Fibroblast of gingiva (primary cell): ENCODE measurements around the gene RSPH3.
"Not testable (repeated sequence)": the region's sequence is repeated elsewhere in the genome, so short reads cannot be mapped to it uniquely, and the experiment has no call there.

Experiments used
- DNase-seq: peaks from one replicate; pipeline ENCODE4 v3.0.0-alpha.2; 2011; ENCODE audit warnings: low read depth

Gene RSPH3

DNA sequence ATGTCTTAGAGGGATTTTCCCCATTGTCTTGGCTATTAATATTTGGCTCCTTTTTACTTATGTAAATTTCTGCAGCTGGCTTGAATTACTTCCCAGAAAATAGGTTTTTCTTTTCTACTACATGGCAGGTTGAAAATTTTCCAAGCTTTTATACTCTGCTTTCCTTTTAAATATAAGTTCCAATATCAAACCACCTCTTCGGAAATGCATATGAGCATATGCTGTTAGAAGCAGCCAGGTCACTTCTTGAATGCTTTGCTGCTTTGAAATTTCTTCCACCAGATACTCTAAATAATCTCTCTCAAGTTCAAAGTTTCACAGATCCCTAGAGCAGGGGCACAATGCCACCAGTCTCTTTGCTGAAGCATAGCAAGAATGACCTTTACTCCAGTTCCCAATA lies 25.2 kb upstream of the RSPH3 start:
- DNase-seq: not testable (repeated sequence)

DNA sequence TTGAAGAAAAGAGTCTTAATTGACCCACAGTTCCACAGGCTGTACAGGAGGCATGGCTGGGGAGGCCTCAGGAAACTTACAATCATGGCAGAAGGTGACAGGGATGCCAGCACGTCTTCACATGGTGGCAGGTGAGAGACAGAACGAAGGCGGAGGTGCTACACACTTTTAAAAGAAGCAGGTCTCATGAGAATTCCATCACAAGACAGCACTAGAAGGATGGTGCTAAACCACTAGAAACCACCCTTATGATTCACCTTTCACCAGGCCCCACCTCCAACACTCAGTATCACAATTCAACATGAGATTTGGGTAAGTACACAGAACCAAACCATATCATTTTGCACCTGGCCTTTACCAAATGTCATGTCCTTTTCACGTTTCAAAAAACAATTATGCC lies 23.9 kb upstream of the RSPH3 start:
- no peak for DNase-seq

DNA sequence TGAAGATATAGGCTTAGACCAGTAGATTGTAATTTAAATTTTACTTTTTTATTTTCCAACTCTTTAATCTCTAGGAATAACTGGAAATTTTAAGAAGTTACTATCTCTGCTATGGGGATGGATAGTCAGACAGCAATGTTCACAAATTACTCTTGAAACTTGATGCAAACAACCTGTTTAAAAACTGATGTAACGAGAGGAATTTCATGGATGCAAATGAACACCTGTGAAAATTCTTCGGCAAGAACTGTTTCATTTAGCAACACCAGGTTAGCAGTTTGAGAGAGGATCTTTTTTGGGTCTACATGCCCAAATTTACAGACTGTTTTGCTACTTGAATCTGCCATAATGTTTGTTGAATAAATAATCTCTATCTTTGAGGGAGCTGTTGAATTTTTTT lies 20.0 kb upstream of the RSPH3 start:
- DNase-seq: no peak

DNA sequence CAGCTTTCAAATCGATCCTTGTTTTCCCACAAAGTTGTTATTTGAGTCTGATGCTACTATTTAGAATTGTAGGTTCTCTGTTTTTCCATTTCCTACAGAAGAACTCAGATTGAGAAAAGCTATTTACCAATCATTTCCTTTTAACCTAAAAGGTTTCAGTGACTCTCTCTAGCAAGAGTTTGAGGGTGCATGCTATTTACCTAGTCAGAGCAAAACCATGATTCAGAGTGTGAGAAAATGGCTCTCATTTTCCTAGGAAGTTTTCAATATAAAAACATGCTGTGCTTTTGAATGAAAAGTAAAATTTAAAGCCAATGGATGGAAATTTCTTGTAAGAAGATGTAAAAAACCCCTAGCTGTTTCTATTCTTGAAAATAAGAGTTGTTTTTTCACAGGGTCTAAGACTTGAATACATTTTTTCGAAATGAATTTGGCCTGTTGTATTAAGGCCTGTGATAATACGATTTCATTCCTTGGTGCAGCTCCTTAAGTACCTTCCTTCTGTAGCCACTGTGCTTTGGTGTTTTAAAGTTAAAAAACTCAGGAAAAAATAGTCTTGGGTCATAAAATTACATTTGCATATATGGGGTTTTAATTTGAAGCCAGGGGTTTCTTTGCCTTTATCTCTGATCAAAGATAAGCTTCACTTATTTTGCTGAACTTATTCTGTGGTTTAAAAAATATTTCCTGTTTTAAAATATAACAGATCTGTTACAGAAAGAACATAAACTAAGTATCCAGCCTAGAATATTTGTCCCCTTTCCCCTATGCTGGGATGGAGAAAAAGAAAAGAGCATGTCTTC lies 18.0 kb upstream of the RSPH3 start:
- DNase-seq: no peak

GRCh38 chr6:159014406-159014805 lies 14.4 kb upstream of the RSPH3 start:
- DNase-seq: no peak

GRCh38 chr6:159013229-159013628 lies 13.2 kb upstream of the RSPH3 start:
- DNase-seq: no peak

- no peak for DNase-seq
Measured at GRCh38 chr6:159012201-159012600, 12.2 kb upstream of the RSPH3 start.

DNA sequence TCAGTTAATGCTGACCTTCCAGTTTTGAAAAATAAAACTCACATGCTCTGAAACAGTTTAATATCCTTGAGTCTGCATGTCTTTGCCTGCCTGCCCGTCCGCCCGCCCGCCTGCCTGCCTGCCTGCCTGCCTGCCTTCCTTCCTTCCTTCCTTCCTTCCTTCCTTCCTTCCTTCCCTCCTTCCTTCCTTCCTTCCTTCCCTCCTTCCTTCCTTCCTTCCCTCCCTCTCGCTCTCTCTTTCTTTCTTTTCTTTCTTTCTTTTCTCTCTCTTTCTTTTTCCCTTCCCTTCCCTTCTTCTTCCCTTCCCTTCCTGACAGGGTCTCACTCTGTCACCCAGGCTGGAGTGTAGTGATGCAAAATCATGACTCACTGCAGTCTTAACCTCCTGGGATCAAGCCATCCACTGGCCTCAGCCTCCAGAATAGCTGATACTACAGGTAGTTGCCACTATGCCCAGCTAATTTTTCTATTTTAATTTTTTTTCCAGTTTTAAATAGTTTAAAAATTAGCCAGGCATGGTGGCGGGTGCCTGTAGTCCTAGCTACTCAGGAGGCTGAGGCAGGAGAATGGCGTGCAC lies 10.1 kb upstream of the RSPH3 start:
- not testable (repeated sequence) for DNase-seq

- no peak for DNase-seq
Measured at GRCh38 chr6:159008656-159009288, 8.8 kb upstream of the RSPH3 start.

GRCh38 chr6:159007510-159007909 lies 7.5 kb upstream of the RSPH3 start:
- no peak for DNase-seq

GRCh38 chr6:159005436-159005835 lies 5.4 kb upstream of the RSPH3 start:
- no peak for DNase-seq

GRCh38 chr6:159004592-159004991 lies 4.6 kb upstream of the RSPH3 start:
- no peak for DNase-seq

DNA sequence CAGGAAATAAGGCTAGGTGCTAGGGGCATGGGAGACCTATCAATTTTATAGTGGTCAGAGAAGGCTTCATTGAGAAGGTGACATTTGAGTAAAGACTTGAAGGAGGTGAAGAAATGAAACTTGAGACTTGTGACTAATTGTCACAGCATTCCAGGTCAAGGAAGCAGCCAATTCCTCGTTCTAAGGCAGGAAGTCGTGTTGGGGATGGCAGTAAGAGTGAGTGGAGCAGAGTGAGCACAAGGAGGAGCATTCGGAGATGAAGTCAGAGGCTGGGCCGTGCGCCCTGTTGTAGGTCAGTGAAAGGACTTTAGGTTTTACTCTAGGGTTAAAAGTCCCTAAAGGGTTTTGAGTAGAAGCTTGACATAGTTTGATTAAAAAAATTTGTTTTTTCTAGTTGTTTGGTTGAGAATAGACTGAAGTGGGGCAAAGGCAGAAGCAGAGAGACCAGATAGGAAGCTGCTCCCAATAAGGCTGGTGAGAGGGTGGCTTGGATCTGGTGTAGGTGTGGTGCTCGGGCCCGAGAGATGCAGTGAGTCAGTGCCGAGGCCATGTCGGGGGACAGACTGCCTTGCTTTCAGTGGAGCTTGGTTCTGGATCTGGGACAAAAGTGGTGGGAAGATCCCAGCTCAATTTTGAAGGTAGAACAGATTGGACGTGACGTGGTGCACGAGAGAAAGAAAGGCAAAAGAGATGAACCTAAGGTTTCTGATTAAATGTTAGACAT lies 2.6 kb upstream of the RSPH3 start:
- peak; percentile 12 for DNase-seq

DNA sequence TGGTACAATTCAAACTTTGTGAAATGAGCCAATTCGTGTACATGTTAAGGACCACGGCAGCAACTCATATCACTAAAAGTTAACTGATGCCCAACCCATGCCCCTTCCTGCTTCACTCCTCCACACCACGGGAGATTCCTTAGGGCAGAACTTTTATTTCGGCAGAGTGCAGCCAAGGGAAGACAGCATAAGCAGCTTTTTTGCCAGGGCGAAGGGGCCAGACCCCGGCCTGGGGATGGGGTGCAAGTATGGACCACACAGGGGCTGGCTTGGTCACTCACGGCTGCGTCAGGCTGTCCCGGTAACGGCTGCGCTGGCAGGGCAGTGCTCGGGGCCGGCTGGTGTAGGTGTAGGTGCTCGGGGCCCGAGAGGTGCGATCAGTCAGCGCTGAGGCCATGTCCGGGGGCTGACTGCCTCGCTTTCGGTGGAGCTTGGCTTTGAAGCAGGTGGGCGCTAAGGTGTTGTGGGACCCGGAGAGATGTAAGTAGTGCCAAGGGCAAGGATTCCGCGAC lies 792 bp downstream of the RSPH3 start:
- no peak for DNase-seq

DNA sequence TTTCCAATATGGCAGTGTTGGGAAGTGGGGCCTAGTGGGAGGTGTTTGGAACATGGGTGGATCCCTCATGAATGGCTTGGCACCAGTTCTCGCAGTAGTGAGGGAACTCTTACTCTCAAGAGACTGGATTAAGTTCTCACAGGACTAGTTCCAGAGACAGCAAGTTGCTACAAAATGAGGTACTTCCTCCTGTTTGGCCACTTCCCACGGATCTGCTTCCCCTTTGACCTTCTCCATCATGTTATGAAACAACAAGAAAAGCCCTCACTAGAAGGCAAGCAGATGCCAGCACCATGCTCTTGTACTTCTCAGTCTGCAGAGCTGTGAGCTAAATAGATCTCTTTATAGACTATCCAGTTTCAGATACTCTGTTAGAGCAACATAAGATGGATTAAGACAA lies 3.1 kb downstream of the RSPH3 start:
- no peak for DNase-seq

- no peak for DNase-seq
Measured at GRCh38 chr6:158993639-158994038, 6.4 kb downstream of the RSPH3 start.

GRCh38 chr6:158991017-158991723 lies 8.8 kb downstream of the RSPH3 start:
- no peak for DNase-seq

GRCh38 chr6:158989711-158990110 lies 10.3 kb downstream of the RSPH3 start:
- not testable (repeated sequence) for DNase-seq

DNA sequence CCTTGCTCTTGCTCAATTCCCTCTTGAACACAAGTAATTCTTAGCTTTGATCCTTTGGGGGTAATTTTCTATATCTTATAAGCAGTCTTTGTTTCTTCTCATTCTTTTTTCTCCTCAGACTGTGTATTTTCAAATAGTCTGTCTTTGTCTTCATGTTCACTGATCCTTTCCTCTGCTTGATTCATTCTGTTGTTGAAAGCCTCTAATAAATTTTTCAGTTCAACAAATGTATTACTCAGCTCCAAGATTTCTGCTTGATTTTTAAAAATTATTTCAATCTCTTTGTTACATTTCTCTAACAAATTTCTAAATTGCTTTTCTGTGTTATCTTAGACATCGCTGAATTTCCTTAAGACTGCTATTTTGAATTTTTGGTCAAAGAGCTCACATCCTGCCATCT lies 11.5 kb downstream of the RSPH3 start:
- DNase-seq: no peak

- DNase-seq: no peak
Measured at GRCh38 chr6:158987657-158988056, 12.3 kb downstream of the RSPH3 start.

DNA sequence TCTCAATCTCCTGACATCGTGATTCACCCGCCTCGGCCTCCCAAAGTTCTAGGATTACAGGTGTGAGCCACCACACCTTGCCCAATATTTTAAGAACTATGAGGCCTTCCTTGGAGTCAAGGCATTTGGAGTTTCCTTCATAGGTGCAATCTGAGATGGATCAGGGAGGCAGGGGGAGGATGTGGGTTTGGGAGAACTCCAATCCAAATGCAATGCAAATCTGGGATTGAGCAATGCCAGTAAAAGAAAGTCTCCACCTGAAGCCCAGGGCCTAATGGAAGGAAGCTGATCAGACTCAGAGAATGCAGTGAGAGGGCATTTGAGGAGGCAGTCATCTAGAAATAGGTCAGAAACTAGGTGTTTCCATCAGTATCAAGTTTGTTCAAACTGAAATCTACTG lies 21.2 kb downstream of the RSPH3 start:
- DNase-seq: peak; percentile 52

DNA sequence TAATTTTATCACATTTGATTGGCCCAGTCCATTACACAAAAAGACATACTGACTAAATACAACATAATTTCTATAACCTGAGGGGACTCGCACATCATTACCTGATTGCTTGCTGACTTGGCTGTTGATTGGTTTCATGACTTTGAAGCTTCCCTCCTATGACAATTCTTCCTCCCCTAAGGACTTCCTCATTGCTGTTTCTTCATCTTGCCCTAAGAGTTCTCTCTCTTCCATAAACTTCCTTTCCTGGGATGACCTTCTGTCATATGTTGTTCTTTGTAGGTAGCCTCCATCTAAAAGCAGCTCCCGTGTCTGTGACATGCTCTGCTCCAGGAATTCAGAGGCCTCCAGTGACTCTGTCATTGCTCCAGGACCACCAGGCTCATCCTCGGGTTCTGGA lies 22.6 kb downstream of the RSPH3 start:
- no peak for DNase-seq
